Measurements from ENCODE around the gene PRAMEF12. TPM values are rescaled to one million over a fixed set of nuclear protein-coding genes. Genes with fewer than 3 reads are reported as not detected.
"Not testable (repeated sequence)": the region's sequence is repeated elsewhere in the genome, so short reads cannot be mapped to it uniquely, and the experiment has no call there.

The PRAMEF12 gene
- polyA plus RNA-seq, 1 donor from 2014 or later: not detected

DNA sequence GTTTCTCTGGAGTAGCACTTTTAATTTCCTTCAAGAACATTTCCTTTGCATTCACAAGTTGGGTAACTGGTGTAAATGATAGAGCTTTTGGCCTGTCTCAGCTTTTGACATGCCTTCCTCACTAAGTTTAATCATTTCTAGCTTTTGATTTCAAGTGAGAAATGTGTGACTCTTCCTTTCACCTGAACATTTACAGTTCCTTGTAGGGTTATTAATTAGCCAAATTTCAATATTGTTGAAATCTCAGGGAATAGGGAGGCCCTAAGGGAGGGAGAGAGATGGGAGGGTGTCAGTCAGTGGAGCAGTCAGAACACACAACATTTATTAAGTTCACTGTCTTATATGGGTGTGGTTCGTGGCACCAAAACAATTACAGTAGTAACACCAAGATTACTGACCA, 43.4 kb upstream of the PRAMEF12 start:
- Histone ChIP-seq H3K4me2 (ENCODE audit: low read length) (no peak overlapping the region), H3K9me2 (ENCODE audit: insufficient read depth, low read length) (no peaks in the 10 kb centered on the region), H3F3A (ENCODE audit: insufficient read depth, low read length, poor library complexity, severe bottlenecking) (no peaks in the 10 kb centered on the region), H3K79me2 (replicated peaks; ENCODE audit: insufficient read depth, low read length) (no peaks in the 10 kb centered on the region), H3K27me3 (ENCODE audit: insufficient read depth, low read depth, low read length) (no peaks in the 10 kb centered on the region), H3K27ac (ENCODE audit: low read length) (no peak overlapping the region), H2AFZ (ENCODE audit: low read depth, low read length) (no peak overlapping the region), H3K9ac (ENCODE audit: low read length) (no peak overlapping the region), H3K36me3 (ENCODE audit: insufficient read depth, low read length) (no peaks in the 10 kb centered on the region), H3K9me3 (ENCODE audit: low read length) (peaks cover 4% of the 10 kb centered on the region), H3K4me3 (ENCODE audit: low read length) (no peak overlapping the region), H4K20me1 (ENCODE audit: insufficient read depth) (no peaks in the 10 kb centered on the region)
- no peak for TF ChIP-seq MXI1 (conservative IDR thresholded peaks at IDR 0.05; ENCODE audit: poor library complexity, severe bottlenecking)
- no peak for TF ChIP-seq SMC3 (conservative IDR thresholded peaks at IDR 0.05; ENCODE audit: poor library complexity)
- TF ChIP-seq TAF1 (IDR thresholded peaks at IDR 0.05; ENCODE audit: low read depth): no peak
- no peak for TF ChIP-seq EZH2 (IDR thresholded peaks at IDR 0.05; ENCODE audit: borderline replicate concordance, insufficient read depth, low read length, poor library complexity, severe bottlenecking)
- no peak for TF ChIP-seq POLR2AphosphoS5 (IDR thresholded peaks at IDR 0.05)
- TF ChIP-seq RAD21 (conservative IDR thresholded peaks at IDR 0.05): no peak
- TF ChIP-seq, protein P1, sequence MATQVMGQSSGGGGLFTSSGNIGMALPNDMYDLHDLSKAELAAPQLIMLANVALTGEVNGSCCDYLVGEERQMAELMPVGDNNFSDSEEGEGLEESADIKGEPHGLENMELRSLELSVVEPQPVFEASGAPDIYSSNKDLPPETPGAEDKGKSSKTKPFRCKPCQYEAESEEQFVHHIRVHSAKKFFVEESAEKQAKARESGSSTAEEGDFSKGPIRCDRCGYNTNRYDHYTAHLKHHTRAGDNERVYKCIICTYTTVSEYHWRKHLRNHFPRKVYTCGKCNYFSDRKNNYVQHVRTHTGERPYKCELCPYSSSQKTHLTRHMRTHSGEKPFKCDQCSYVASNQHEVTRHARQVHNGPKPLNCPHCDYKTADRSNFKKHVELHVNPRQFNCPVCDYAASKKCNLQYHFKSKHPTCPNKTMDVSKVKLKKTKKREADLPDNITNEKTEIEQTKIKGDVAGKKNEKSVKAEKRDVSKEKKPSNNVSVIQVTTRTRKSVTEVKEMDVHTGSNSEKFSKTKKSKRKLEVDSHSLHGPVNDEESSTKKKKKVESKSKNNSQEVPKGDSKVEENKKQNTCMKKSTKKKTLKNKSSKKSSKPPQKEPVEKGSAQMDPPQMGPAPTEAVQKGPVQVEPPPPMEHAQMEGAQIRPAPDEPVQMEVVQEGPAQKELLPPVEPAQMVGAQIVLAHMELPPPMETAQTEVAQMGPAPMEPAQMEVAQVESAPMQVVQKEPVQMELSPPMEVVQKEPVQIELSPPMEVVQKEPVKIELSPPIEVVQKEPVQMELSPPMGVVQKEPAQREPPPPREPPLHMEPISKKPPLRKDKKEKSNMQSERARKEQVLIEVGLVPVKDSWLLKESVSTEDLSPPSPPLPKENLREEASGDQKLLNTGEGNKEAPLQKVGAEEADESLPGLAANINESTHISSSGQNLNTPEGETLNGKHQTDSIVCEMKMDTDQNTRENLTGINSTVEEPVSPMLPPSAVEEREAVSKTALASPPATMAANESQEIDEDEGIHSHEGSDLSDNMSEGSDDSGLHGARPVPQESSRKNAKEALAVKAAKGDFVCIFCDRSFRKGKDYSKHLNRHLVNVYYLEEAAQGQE (IDR thresholded peaks at IDR 0.05; ENCODE audit: borderline replicate concordance): no peak
- TF ChIP-seq EP300 (conservative IDR thresholded peaks at IDR 0.05; ENCODE audit: poor library complexity, severe bottlenecking): no peak
- TF ChIP-seq, protein P2, sequence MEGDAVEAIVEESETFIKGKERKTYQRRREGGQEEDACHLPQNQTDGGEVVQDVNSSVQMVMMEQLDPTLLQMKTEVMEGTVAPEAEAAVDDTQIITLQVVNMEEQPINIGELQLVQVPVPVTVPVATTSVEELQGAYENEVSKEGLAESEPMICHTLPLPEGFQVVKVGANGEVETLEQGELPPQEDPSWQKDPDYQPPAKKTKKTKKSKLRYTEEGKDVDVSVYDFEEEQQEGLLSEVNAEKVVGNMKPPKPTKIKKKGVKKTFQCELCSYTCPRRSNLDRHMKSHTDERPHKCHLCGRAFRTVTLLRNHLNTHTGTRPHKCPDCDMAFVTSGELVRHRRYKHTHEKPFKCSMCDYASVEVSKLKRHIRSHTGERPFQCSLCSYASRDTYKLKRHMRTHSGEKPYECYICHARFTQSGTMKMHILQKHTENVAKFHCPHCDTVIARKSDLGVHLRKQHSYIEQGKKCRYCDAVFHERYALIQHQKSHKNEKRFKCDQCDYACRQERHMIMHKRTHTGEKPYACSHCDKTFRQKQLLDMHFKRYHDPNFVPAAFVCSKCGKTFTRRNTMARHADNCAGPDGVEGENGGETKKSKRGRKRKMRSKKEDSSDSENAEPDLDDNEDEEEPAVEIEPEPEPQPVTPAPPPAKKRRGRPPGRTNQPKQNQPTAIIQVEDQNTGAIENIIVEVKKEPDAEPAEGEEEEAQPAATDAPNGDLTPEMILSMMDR (IDR thresholded peaks at IDR 0.05; ENCODE audit: poor library complexity, severe bottlenecking): no peak

DNA sequence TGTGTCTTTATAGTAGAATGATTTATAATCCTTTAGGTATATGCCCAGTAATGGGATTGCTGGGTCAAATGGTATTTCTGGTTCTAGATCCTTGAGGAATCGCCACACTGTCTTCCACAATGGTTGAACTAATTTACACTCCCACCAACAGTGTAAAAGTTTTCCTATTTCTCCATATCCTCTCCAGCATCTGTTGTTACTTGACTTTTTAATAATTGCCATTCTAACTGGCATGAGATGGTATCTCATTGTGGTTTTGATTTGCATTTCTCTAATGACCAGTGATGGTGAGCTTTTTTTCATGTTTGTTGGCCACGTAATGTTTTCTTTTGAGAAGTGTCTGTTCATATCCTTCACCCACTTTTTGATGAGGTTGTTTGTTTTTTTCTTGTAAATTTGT, 42.5 kb upstream of the PRAMEF12 start:
- H3K4me3 ChIP-seq (ENCODE audit: low read length); H3K27ac ChIP-seq (ENCODE audit: low read length); H3F3A ChIP-seq (ENCODE audit: insufficient read depth, low read length, poor library complexity, severe bottlenecking); H3K4me2 ChIP-seq (ENCODE audit: low read length); H3K79me2 ChIP-seq (replicated peaks; ENCODE audit: insufficient read depth, low read length); H3K27me3 ChIP-seq (ENCODE audit: insufficient read depth, low read depth, low read length); H3K9ac ChIP-seq (ENCODE audit: low read length); H3K9me2 ChIP-seq (ENCODE audit: insufficient read depth, low read length); H3K36me3 ChIP-seq (ENCODE audit: insufficient read depth, low read length); H4K20me1 ChIP-seq (ENCODE audit: insufficient read depth); H3K9me3 ChIP-seq (ENCODE audit: low read length); H2AFZ ChIP-seq (ENCODE audit: low read depth, low read length): not testable (repeated sequence)

DNA sequence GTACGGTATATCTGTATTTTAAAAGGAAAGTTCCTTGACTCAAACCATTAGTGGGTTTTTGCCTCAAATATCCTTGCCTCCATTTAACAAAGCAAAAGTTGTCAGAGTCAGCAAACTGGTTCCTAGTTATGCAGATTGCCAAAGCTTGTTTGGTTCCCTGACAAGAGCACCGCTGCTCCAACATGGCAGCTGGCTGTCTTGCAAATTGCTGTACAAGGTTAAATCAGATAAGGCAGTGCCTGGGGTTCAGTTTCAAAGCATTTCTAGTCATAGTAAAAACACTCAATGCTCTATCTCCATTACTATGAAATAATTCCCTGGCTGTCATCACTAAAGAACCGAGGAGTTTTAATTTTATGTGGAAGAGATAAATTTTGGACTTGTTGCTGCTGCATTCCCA, 38.9 kb upstream of the PRAMEF12 start:
- Histone ChIP-seq H3K4me2 (ENCODE audit: low read length) (no peak overlapping the region), H3K27me3 (ENCODE audit: insufficient read depth, low read depth, low read length) (no peaks in the 10 kb centered on the region), H3K36me3 (ENCODE audit: insufficient read depth, low read length) (no peaks in the 10 kb centered on the region), H3K4me3 (ENCODE audit: low read length) (no peak overlapping the region), H3K79me2 (replicated peaks; ENCODE audit: insufficient read depth, low read length) (no peaks in the 10 kb centered on the region), H4K20me1 (ENCODE audit: insufficient read depth) (no peaks in the 10 kb centered on the region), H2AFZ (ENCODE audit: low read depth, low read length) (no peak overlapping the region), H3F3A (ENCODE audit: insufficient read depth, low read length, poor library complexity, severe bottlenecking) (no peaks in the 10 kb centered on the region), H3K9ac (ENCODE audit: low read length) (no peak overlapping the region), H3K9me3 (ENCODE audit: low read length) (no peaks in the 10 kb centered on the region), H3K9me2 (ENCODE audit: insufficient read depth, low read length) (no peaks in the 10 kb centered on the region), H3K27ac (ENCODE audit: low read length) (no peak overlapping the region)
- no peak for TF ChIP-seq POLR2AphosphoS5 (IDR thresholded peaks at IDR 0.05)
- TF ChIP-seq EZH2 (IDR thresholded peaks at IDR 0.05; ENCODE audit: borderline replicate concordance, insufficient read depth, low read length, poor library complexity, severe bottlenecking): no peak
- TF ChIP-seq, protein P1 (IDR thresholded peaks at IDR 0.05; ENCODE audit: borderline replicate concordance): no peak
- no peak for TF ChIP-seq RAD21 (conservative IDR thresholded peaks at IDR 0.05)
- no peak for TF ChIP-seq SMC3 (conservative IDR thresholded peaks at IDR 0.05; ENCODE audit: poor library complexity)
- TF ChIP-seq EP300 (conservative IDR thresholded peaks at IDR 0.05; ENCODE audit: poor library complexity, severe bottlenecking): no peak
- TF ChIP-seq TAF1 (IDR thresholded peaks at IDR 0.05; ENCODE audit: low read depth): no peak
- TF ChIP-seq, protein P2 (IDR thresholded peaks at IDR 0.05; ENCODE audit: poor library complexity, severe bottlenecking): no peak
- no peak for TF ChIP-seq MXI1 (conservative IDR thresholded peaks at IDR 0.05; ENCODE audit: poor library complexity, severe bottlenecking)

Measured in neural cell (in vitro differentiated cells).